Stromal cell of bone marrow (primary cell): ENCODE measurements around the gene HOGA1.
"Not testable (repeated sequence)": the region's sequence is repeated elsewhere in the genome, so short reads cannot be mapped to it uniquely, and the experiment has no call there.

Experiments
- DNase-seq: peaks from one replicate; pipeline ENCODE4 v3.0.0-alpha.2; 2012; ENCODE audit warnings: low read depth

HOGA1 gene

DNA sequence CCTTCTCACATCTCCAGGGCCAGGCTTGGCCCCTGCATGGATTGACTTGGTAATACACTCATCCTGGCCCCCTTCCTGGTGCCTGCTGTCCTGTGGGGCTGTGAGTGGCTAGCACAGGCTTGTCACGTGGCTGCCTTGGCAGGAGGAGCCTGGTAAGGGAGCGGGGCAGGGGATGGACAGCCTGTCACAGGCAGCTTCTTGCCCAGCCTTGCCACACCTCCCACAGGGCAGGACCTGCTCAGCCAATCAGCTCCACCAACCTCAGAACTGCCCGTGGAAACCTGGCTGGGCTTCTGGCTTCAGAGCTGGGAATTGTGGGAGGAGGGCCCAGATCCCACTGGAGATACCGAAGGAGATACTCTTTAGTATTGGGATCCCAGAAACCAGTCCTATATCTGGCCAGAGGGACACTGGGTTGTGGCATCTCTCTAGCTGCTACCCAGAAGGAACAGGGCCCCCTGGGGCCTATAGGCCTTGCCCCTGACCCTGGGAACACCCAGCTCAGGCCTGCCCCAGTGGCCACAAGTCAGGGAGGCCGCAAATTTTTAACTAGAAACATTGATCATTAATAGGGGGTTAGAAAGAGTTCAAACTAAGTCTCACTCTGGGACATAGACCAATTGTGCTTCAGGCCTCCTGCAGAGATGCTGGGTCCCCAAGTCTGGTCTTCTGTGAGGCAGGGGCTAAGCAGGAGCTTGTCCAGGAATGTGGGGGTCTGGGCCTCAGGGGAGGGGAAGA, at the start of gene HOGA1:
TSS of gene HOGA1 (plus strand) at position 330 of the 738 bp plus-strand sequence. CDS start at position 645, 315 bp downstream.
- DNase-seq: peak; percentile 66

- no peak for DNase-seq
These were observed 49.3 kb upstream of the HOGA1 start for GRCh38 chr10:97534746-97535367.

DNA sequence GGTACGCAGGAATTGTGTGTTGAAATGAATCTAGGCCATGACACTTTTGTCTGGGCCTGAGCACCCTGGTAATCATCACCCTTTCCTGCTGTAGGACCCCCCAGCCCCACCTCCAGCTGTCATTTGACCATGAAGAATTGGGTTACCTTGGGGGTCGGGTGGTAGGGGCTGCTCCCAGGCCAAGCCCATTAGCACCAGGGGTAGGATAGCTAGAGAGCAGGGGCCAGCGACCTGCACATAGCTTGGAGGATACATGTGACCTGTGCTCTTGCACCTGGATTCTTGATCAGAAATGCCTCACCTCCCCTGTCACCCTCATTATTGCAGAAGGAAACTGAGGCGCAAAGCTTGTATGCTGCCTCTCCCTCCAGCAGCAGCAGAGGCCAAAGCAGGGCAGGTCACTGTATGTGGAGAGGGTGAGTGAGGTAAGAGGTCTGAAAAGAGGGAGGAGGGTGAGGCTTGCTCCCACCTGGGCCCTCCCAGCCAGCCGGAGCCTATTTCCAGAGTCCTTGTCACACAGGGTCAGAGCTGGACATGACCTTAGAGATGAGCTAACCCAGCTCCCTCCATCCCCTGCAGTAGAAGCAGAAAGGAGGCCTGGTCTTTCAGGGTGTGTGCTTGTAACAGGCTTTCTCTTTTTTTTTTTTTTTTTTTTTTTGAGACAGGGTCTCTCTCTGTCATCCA, 46.9 kb upstream of the HOGA1 start:
- DNase-seq: no peak

DNA sequence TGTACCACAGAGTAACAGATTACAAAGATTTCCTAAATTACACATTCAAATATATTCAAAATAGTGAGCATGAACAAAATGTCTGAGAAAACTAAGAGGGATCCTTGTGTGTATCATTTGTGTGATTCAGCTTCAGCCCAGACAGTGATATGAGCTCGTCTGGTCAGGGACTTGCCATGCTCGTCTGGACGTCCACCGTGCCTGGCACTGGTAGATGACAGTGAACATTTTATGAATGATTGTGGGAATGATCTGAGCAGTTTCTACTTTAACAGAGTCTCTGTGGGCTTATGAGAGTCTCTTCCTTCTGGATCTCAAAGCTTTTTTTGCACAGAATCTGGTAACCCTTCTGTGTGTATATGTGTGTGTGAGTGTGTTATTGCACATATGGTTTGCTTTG, 45.8 kb upstream of the HOGA1 start:
- DNase-seq: no peak

DNA sequence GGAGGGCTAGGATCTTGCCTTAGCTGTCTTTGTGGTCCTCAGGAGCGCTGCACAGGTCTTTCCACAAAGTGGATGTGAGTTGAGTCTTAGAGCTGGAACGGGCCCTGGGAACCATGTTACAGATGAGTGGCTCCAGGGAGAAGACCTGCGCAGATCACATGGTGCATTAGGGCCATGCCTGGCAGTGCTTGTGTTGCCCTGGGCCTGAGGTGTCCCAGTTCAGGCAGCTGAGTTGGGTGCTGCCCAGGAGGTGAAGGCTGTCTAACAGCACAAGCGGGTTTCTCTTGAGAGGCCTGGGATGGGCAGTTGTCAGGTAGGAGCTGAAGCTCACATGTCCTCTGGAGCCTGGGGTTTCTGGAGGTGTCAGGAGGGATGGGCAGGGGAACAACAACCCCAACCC, 45.4 kb upstream of the HOGA1 start:
- DNase-seq: no peak

- peak; percentile 31 for DNase-seq
These were observed 44.5 kb upstream of the HOGA1 start for GRCh38 chr10:97539523-97540200.

DNA sequence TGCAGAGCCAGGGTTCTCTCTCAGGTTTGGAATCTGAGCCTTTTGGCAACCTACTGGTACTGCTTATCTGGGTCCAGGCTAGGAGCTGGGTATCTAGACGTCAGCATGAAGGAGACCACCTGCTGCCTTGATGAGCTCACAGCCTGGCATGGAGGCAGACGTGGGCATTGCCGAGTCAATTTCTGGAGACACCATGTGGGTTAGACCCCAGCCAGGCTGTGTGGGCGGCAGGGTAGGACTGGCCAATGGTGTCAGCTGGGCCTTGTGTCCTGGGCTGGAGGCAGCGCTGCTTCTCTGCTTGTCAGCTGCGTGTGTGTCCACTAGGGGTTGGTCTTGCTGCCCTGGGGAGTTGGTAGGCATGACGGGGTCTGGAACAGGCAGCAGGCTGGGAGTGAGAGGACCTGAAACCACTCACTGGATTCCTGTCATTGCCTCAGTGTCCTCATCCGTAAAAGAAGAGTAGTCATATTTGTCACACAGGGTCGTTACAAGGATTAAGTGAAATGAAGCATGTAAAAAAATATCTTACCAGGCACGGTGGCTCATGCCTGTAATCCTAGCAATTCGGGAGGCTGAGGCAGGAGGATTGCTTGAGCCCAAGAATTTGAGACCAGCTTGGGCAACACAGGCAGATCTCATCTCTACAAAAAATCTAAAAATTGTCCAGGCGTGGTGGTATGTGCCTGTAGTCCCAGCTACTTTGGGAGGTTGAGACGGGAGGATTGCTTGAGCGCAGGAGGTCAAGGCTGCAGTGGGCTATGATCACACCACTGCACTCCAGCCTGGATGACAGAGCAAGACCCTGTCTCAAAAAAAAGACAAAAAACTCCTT, 43.3 kb upstream of the HOGA1 start:
- no peak for DNase-seq

GRCh38 chr10:97542169-97543024, 41.8 kb upstream of the HOGA1 start:
- DNase-seq: peak; percentile 97

DNA sequence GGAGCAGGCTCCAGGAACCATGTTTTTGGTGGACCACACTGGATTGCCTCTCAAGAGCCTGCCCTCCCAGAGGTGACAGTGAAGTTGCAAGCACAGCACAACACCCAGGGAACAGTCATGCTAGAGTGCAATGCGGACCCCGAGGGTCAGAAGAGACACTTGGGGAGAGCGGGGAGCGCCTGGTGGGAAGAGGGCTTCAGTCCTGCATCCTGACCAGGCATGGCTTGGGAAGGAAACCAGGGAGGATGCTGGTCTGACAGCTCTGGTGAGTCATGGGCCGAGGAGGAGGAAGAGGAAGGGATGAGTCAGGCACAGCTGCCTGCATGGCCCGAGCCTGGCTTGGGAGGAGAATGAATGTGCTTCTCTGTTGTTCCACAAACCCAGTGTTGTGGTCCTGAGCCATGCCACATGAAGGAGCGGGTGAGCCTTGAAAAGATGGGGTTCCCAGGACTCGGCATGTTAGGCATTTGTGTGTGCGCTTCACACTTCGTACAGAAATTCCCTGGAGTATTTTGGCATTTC, 41.1 kb upstream of the HOGA1 start:
- peak; percentile 97 for DNase-seq

DNA sequence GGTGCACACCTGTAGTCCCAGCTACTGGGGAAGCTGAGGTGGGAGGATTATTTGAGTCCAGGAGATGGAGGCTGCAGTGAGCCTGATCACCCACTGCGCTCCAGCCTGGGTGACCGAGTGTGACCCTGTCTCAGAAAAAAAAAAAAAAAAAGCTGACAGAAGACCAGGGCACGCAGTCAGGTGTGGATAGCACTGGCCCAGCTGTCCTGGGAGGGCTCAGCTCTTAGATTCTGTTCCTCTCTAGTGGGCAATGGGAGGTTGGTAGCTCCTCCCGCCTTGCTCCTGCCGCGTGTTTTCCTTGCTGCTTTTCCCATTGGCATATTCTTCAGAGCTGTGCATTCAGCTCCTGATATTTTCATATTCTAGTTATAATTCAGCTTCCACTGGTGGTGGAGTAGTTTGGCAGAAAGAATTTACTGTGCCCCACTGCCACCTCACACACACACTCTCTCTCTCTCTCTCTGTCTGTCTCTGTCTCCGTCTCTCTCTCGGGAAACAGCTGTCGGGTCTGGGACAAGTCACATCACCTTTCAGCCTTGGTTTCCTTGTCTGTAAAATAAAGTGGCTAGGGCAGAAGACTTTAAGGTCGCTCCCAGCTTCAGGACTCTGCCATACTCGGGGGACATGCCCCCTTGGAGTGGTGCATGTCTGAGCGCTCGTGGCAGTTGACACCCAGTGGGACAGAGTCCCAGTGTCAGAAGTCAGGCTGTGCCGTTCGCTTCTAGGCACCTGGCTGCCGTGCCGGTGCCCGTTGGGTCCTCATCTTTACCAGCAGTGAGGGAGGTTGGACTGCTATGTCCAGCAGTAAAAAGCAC, 37.5 kb upstream of the HOGA1 start:
- no peak for DNase-seq

GRCh38 chr10:97547271-97547600, 37.0 kb upstream of the HOGA1 start:
- no peak for DNase-seq

GRCh38 chr10:97547962-97548361, 36.2 kb upstream of the HOGA1 start:
- DNase-seq: no peak

- DNase-seq: no peak
These were observed 35.2 kb upstream of the HOGA1 start for GRCh38 chr10:97548828-97549455.

- DNase-seq: no peak
These were observed 34.4 kb upstream of the HOGA1 start for GRCh38 chr10:97549587-97550322.

- DNase-seq: no peak
These were observed 33.6 kb upstream of the HOGA1 start for GRCh38 chr10:97550336-97551149.

- DNase-seq: no peak
These were observed 32.9 kb upstream of the HOGA1 start for GRCh38 chr10:97551271-97551670.

DNA sequence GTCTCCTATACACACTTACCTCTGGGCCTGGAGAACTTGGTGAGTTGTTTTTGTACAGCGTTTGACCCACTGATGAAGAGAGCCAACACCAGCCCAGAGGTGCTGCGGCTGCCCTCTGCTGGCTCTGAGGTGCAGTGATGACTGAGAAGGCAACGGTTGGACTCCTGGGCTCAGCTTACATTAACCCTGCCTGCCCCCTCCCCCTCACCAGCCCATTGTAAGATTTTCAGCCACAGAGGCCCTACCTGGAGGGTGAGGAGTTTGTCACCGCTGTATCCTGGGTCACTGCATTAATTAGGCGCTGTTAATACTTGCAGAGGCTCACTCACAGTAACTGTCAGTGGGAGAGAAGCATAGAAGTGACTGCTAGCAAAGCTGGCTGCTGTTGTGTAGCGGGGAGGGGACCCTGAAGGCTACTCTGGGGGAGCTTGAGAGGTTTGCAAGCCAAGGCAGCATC, 30.6 kb upstream of the HOGA1 start:
- DNase-seq: peak; percentile 57

DNA sequence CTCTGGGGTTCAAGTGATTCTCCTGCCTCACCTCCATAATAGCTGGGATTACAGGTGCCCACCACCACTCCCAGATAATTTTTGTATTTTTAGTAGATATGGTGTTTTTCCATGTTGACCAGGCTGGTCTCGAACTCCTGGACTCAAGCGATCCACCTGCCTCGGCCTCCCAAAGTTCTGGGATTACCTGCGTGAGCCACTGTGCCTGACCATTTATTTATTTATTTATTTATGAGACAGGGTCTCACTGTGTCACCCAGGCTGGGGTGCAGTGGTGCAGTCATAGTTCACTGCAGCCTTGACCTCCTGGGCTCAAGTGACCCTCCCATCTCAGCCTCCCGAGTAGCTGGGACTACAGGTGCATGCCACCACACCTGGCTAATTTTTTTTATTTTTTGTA, 29.9 kb upstream of the HOGA1 start:
- DNase-seq: not testable (repeated sequence)
